ENCODE results near the gene MAIP1.
A peak's percentile ranks its signal among the peaks of the same experiment; 100 is the strongest.

MAIP1 gene

DNA sequence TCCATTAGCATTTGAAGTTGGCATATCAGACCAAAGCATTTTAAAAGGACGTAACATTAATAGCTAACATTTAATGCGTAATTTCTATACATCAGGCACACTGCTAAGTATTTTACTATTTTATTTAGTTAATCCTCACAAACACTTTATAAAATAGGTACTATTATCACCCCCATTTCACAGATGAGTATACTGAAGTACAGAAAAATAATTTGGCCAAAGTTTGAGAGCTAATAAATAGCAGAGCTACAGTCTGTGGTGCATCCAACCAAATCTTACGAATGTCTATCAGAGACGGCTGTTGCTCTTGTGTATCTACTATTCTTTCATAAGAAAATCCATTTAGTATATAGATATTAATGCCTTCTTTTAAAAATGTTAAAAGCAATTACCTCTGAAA lies 12.0 kb upstream of the MAIP1 start:
- no peak for DNase-seq
- in situ Hi-C loops (cut with HindIII; ENCODE audit: low pct_ligation_motif_present, low sequenced_read_pairs): no loop called here
- Histone ChIP-seq H3K27me3 (replicated peaks) (no peaks in the 10 kb centered on the region), H3K36me3 (replicated peaks) (peaks cover 27% of the 10 kb centered on the region), H3K4me3 (ENCODE audit: low read depth, low read length) (no peak overlapping the region), H3K27ac (no peak overlapping the region)
- TF ChIP-seq, protein P1, sequence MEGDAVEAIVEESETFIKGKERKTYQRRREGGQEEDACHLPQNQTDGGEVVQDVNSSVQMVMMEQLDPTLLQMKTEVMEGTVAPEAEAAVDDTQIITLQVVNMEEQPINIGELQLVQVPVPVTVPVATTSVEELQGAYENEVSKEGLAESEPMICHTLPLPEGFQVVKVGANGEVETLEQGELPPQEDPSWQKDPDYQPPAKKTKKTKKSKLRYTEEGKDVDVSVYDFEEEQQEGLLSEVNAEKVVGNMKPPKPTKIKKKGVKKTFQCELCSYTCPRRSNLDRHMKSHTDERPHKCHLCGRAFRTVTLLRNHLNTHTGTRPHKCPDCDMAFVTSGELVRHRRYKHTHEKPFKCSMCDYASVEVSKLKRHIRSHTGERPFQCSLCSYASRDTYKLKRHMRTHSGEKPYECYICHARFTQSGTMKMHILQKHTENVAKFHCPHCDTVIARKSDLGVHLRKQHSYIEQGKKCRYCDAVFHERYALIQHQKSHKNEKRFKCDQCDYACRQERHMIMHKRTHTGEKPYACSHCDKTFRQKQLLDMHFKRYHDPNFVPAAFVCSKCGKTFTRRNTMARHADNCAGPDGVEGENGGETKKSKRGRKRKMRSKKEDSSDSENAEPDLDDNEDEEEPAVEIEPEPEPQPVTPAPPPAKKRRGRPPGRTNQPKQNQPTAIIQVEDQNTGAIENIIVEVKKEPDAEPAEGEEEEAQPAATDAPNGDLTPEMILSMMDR (IDR thresholded peaks at IDR 0.05; ENCODE audit: low read depth, low read length, missing control alignments): no peak

DNA sequence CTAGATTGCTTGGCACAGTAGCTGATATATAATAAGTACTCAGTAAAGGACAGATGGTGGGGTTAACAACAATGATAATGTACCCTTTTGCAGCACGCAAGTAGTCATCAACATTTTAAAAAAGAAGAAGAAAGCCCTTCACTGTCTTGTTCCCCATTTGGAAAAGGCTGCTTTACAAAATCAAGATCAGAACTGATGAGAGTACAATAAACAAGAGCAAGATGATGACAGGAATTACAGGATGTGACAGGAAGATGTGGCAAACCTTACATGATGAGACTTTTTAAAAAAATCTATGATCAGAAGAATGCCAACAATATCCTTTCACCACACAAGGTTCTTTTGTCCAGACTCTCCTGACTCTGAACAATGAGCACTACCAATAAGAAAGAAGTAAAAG lies 9.2 kb upstream of the MAIP1 start:
- in situ Hi-C loops (cut with HindIII; ENCODE audit: low pct_ligation_motif_present, low sequenced_read_pairs): no loop called here
- Histone ChIP-seq H3K36me3 (replicated peaks) (peaks cover 26% of the 10 kb centered on the region), H3K27me3 (replicated peaks) (no peaks in the 10 kb centered on the region), H3K4me3 (ENCODE audit: low read depth, low read length) (no peak overlapping the region), H3K27ac (no peak overlapping the region)
- DNase-seq: no peak
- TF ChIP-seq, protein P1 (IDR thresholded peaks at IDR 0.05; ENCODE audit: low read depth, low read length, missing control alignments): no peak

GRCh38 chr2:199946836-199947235 lies 8.5 kb upstream of the MAIP1 start:
- in situ Hi-C loops (cut with HindIII; ENCODE audit: low pct_ligation_motif_present, low sequenced_read_pairs): no loop called here
- TF ChIP-seq, protein P1 (IDR thresholded peaks at IDR 0.05; ENCODE audit: low read depth, low read length, missing control alignments): no peak
- Histone ChIP-seq H3K27ac (no peak overlapping the region), H3K36me3 (replicated peaks) (peaks cover 26% of the 10 kb centered on the region), H3K27me3 (replicated peaks) (no peaks in the 10 kb centered on the region), H3K4me3 (ENCODE audit: low read depth, low read length) (no peak overlapping the region)
- no peak for DNase-seq

- DNase-seq: no peak
- TF ChIP-seq, protein P1 (IDR thresholded peaks at IDR 0.05; ENCODE audit: low read depth, low read length, missing control alignments): no peak
- in situ Hi-C loops (cut with HindIII; ENCODE audit: low pct_ligation_motif_present, low sequenced_read_pairs): no loop called here
- peaks cover 16% of the 10 kb centered on the region for H3K36me3 ChIP-seq (replicated peaks)
- no peak overlapping the region for H3K4me3 ChIP-seq (ENCODE audit: low read depth, low read length)
- no peaks in the 10 kb centered on the region for H3K27me3 ChIP-seq (replicated peaks)
- H3K27ac ChIP-seq: no peak overlapping the region
These were observed 5.0 kb upstream of the MAIP1 start for GRCh38 chr2:199950396-199950795.

DNA sequence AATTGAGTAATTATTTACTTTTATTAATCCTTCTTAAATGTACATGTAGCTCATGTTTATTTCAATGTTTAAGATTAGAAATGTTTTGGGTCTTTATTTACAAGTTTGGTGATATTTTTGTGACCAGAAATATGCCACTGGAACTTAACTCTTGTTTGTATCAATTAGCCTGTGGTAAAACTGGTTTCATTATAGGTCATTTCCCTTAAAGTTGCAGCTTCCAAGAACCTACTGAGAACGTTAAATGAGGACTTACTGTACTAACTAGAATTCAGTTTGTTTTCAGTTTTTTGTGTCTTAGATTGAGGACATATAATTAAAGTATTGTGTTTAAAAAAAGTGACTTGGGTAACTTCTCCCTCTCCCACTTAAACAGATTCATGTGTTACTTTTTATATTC lies 4.4 kb upstream of the MAIP1 start:
- TF ChIP-seq, protein P1 (IDR thresholded peaks at IDR 0.05; ENCODE audit: low read depth, low read length, missing control alignments): no peak
- no peak overlapping the region for H3K27ac ChIP-seq
- no peaks in the 10 kb centered on the region for H3K27me3 ChIP-seq (replicated peaks)
- in situ Hi-C loops (cut with HindIII; ENCODE audit: low pct_ligation_motif_present, low sequenced_read_pairs): no loop called here
- no peak for DNase-seq
- peaks cover 11% of the 10 kb centered on the region for H3K36me3 ChIP-seq (replicated peaks)
- no peak overlapping the region for H3K4me3 ChIP-seq (ENCODE audit: low read depth, low read length)

- in situ Hi-C loops (cut with HindIII; ENCODE audit: low pct_ligation_motif_present, low sequenced_read_pairs): no loop called here
These were observed 409 bp upstream of the MAIP1 start for GRCh38 chr2:199955007-199955338.

More at GRCh38 chr2:199955007-199955338, 409 bp upstream of the MAIP1 start:
- Histone ChIP-seq H3K27me3 (replicated peaks) (no peaks in the 10 kb centered on the region), H3K27ac (peak overlapping the region; percentile 91), H3K4me3 (ENCODE audit: low read depth, low read length) (peak overlapping the region; percentile 94), H3K36me3 (replicated peaks) (peaks cover 8% of the 10 kb centered on the region)
- no peak for DNase-seq
- TF ChIP-seq, protein P1 (IDR thresholded peaks at IDR 0.05; ENCODE audit: low read depth, low read length, missing control alignments): no peak

Data from brain microvascular endothelial cell (primary cell).